ENCODE results near the gene ARHGEF10L.

ARHGEF10L gene

DNA sequence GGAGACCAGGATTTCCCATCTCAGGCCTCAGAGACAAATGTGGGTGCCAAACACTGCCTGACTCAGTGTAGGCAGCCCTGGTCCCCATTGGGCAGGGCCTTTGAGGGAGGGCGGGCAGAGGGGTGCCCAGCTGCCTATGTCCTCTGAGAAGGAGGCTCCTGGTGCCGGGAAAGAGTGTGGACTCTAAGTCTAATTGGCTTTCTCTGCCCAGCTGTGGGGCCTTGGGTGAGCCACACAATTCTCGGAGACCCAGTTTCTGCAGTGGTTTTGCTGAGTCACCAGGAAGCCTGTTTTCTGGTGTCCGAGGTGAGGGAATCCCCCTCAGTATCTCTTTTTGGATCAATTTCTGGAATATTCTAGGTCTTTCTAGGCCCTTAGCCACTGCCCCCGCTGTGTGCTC, 180.4 kb downstream of the ARHGEF10L start:
- no peak for FAIRE-seq

DNA sequence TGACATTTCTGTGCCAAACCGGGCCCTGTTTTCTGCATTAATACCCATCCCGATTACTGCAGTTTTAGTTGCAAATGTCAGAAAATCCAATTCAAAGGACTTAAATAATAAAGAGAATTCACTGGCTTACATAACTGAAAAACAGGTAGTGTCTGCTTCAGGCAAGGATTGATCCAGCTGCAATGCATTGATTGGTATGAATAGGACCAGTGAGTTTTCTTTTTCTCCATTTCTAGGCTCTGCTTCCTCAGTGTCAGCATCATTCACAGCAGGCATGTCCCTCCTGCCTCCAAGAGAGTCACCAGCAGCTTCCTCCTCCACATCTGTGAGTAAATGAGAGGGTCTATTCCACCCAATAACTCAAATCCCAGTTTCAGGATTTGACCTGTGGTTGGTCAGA, 181.9 kb downstream of the ARHGEF10L start:
- no peak for FAIRE-seq

DNA sequence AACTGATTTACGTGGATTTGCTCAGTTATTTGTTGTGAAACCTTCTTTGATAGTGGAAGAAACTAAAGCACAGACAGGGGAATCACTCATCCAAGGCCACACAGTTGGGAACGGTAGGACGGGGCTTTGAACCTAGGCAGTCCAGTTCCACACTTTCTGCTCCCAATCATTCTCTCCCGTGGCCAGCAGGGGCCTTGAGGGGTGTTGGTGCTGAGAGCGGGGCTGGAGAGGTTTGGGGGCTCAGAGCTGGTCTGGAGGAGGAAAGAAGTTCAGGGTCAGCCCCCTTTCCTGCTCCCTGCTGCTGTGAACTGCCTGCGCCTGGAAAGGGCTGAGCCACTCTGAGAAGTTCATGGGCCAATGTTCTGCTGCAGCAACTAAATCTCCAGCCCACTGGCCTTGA, 184.2 kb downstream of the ARHGEF10L start:
- no peak for FAIRE-seq

DNA sequence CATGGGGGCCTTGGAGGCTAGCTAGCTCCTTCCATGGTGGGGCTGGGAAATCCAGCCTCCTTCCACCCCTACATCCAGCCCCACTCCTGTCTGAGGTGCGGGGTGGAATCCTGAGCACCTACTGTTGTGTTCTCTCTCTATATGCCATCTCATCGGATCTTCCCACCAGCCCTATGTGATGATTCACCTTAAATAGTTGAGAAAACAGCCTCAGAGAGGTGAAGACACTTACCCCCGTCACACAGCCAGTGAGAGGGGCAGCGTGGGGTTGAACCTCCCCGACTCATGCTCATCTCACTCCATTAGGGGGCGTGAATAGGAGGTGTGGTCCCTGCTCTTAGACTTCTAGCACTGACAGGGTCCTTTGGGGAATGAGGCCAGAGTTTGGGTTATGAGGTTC, 184.7 kb downstream of the ARHGEF10L start:
- no peak for FAIRE-seq

DNA sequence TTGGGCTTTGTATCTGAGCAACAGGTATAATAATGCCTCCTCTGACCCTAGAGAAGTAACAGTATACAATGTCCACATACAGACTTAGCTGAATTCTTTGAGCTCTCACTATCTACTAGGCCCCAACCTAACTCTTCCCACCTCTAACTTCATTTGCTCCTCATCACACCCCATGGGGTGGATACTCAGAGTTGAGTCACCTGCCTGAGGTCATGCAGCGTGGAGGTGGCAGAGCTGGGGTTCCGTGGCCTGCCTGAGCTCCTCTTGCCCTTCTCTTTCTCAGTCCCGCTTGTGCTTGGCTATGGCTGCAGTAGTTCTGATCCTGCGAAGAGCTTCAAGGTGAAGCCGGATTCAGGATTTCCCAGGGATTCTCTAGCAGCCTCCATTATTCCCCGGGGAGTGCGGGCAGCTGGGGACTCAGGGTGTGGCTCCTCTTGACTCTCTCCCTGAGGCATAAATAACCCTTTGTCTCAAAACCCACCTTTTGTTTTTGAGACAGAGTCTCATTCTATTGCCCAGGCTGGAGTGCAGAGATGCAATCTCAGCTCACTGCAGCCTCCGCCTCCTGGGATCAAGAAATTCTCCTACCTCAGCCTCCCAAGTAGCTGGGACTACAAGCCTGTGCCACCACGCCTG, 185.7 kb downstream of the ARHGEF10L start:
- FAIRE-seq: no peak

DNA sequence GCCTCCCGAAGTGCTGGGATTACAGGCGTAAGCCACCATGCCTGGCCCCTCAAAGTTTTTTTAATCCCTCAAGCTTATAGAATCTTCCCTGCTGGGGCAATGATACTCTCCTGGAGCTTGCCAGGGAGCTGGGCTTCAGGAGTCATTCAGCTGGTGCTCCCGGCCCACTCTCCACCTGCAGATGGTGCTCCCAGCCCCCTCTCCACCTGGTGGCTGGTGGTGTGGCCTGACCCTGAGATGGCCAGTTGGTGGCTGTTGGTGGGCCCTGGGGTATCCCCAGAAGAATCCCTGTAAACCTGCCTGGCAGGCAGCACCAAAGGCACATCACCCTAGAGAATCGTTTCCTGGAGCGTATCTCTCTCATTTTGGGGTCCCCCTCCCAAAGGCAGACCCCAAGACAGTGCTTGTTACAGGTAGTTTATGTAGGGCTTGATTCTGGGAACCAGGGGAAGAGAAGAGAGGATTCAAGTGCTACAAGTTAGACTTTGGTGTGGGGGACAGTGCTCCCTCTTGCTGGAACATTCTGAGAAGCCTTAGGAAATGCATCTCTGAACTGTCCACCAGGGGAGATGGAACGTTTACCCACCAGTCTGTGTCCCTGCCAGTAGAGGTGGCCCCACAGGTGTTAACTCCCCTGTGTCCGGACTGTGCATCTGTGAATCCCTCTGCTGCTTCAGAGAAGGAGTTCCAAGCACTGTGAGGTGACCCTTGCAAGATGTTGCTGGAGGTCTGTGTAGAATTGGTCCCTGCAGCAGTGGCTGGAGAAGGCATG, 186.5 kb downstream of the ARHGEF10L start:
- no peak for FAIRE-seq

DNA sequence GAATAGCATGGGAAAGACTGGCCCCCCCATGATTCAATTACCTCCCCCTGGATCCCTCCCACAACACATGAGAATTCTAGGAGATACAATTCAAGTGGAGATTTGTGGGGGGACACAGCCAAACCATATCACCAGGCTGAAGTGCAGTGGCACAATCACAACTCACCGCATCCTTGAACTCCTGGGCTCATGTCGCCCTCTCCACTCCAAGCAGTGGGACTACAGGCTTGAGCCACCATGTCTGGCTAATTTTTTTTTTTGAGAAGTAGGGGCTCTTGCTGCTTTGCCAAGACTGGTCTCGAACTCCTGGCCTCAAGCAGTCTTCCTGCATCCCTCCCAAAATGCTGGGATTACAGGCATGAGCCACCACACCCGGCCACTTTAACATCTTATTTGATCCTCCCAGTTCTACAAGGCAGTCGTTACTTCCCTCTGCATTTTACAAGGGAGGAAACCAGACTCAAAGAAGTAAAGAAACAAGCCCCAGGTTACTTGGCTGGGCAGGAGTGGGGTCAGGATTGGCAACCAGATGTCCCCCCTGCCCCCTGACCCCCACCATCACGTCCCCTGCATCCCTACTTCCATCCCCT, 188.7 kb downstream of the ARHGEF10L start:
- FAIRE-seq: no peak

DNA sequence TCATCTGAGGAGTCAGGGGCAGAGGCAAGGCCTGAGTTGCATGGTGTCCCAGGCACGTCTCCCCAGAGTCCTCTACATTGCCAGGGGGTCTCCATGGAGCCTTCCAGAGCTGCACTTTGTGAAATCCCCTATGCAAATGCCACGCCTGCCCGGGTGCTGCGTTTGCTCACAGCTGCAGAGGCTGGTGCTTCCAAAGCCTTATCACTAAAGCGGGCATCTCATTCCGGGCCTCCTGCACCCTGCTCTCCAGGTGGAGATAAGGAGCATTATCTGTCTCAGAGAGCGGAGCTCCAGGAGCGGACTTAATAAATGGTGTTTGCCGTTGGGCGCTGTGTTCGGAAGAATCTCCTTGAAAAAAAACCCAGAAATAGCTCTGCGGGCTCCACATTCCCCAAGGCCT, 189.8 kb downstream of the ARHGEF10L start:
- no peak for FAIRE-seq

DNA sequence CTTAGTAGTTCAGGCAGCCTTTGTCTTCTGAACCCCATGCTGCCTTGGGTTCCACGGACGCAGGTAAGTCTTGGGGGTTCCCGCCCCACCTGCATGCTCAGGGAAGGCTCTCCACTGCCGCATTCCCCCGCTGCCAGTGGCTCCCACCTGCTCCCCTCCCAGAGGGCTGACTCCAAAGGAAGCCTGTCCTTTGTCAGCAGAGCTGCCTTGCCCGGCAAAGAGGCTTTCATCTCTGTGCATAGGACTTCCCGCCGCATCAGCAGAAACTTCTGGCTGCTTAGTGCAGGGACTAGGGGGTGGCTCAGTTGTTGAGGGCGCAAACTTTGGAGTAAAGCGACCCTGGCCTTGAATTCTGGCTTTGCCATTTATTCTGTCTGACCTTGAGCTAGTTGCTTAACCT, 190.4 kb downstream of the ARHGEF10L start:
- no peak for FAIRE-seq

DNA sequence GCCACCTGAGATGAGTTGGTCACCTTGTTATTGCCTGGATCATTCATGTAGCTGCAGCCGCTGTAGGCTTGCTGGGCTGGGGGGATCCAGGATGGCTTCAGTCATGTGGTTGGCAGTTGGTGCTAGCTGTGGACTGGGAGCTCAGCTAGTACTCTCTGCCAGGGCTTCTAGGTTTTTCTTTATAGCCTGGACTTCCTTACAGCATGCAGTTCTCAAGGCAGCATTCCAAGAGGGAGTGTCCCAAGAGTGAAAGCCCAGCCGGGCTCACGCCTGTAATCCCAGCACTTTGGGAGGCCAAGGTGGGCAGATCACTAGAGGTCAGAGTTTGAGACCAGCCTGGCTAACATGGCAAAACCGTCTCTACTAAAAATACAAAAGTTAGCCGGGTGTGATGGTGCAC, 192.0 kb downstream of the ARHGEF10L start:
- no peak for FAIRE-seq

DNA sequence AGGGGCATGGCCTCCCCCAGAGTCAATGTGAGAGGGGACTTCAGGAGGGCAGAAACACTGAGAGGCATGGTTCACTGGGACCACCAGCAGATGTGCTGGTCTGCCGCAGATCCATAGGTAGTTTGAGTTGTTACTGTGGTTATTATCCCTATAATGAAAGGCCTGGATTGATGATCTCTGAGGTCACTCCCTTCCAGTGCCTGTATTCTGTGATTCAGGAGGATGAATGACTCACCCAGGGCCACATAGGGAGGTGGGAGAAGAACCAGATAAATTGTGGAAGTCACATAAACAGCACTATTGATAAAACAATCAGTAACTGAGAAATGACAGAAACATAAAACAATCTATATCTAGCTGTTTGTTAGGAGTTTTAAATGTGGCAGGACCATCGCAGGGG, 193.0 kb downstream of the ARHGEF10L start:
- no peak for FAIRE-seq

DNA sequence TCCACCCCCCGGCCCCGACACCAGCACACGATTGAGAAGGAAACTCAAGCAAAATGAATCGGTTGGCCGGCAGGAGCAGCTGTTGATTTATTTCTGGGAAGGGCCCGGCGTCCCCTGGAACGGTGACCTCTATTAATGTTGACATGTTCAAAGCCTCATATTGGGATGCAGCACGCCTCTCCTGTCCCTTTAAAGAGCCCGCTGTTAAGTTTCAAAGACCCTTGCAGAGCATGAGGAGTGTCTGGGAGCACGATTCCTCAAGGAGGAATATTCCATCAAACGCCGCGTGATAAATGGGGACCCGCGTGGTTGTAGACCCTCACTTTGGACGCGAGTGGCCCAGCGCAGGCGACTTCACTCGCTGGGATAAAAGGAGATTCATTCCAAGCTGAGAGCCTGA, 194.2 kb downstream of the ARHGEF10L start:
- FAIRE-seq: no peak

DNA sequence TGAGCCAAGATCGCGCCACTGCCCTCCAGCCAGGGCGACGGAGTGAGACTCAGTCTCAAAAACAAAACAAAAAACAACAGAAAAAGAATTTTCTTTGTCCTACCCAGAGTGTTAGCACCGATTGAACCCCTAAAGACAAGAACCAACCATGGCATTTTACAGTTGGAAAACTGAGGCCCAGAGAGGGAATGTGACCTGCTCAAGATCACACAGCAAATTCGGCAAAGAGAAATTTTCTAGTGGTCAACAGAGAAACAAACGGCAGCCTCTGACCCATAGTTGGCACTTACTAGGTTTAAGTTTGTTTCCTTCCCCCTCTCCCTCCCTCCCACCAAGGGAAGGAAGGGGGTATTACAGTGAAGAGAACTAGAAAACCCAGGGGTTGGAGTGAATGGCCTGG, 195.1 kb downstream of the ARHGEF10L start:
- no peak for FAIRE-seq

DNA sequence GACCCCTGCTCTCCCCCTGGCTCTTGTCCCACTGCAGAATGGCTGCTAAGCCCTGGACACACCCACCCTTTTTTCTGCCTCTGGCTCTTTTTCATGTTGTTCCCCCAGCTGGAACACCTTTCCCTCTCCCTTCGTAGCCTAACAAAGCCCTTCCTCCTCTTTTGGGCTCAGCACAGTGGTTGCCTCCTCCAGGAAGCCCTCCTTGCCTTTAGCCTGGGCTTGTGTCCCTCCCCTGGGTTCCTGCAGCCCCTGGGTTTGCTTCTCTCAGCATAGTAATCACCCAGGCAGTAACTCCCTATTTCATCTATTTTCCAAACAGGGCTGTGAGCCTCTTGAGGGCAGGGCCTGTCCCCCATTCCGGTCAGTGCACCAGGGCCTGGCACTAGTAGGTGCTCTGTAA, 195.8 kb downstream of the ARHGEF10L start:
- FAIRE-seq: no peak

DNA sequence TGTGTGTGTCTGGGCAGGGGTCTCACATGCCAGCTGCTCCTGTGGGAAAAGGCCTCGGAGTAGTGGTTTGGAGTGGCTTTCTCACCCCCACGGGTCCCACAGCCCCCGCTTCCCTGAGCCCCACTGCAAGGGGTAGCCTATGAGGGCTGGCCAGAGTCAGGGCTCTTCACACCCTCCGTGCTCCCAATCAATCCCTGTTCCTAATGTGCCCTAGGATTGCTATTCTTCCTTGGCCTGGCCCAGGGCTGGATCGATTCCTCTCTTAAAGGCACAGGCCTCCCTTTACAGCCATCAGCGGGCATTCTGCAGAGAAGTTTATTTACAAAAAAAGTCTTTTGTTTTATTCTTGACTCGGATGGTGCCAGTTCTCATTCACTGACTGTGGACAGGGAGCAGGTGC, 196.3 kb downstream of the ARHGEF10L start:
- no peak for FAIRE-seq

DNA sequence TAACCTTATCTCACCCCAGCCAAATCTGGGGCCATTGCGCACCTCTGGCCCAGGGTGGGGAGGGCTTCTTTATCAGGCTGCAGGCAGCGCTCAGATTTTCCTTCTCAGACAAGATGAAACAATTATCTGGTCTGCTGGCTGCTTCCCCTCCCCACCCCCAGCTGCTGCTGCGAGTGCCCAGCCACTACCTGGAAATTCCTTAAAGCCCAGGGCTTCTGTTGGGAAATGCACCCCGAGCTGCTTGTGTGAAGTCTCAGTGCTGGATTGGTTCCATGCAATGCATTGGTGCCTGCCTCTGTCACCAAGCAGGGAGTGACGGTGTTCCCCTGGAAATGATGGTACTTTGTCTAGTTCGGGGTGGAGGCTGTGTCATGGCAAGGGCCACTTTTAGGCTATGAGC, 197.1 kb downstream of the ARHGEF10L start:
- no peak for FAIRE-seq

DNA sequence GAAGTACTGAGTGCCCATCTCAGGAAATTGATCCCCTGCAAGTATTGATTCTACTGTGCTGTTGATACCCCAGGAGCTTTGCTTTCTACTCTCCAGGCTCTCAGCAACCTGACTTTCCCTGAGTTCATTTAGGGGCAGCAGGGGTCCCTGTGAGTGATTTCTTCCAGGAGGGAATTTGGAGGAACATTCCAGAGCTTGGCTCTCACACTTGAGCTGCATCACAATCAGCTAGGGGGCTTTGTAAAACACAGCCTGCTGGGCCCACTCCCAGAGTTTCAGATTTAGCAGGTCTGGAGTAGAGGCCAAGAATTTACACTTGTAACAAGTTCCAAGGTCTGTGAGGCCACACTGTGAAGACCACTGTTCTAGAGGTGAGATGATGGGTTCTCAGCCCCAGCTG, 199.6 kb downstream of the ARHGEF10L start:
- no peak for FAIRE-seq

DNA sequence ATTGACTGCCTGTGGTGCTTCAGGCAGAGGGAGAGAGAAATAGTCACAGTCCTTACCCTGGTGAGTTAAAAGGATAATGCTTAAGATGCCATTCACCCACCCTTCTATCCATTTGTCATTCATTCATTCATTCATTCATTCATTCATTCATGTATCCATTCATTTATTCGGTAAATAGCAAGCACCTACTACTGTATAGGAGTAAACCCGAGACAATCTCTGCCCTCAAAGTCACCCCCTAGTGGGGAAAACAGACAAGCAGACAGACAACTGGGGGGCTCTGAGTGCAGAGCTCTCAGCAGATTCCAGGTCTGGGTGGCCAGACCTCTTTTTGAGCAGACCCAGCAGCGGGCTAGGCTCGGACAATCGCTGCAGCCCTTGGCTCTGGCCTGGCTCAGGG, 201.6 kb downstream of the ARHGEF10L start:
- no peak for FAIRE-seq

DNA sequence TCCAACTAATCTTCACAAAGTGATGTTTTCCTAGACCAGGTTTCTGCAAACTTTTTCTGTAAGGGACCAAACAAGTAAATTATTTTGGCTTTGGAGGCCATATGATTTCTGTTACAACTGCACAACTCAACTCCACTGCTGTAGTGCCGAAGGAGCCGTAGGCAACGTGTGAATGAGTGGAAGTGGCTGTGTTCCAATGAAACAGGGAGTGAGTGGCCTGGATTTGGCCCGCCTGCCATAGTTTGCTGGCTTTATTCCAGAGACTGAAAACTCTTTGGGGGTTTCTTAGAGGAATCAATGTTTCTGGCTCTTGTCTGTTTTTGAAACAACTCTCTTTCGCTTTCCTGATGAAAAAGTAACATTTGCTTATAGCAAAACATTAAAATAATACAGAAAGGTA, 203.1 kb downstream of the ARHGEF10L start:
- no peak for FAIRE-seq

DNA sequence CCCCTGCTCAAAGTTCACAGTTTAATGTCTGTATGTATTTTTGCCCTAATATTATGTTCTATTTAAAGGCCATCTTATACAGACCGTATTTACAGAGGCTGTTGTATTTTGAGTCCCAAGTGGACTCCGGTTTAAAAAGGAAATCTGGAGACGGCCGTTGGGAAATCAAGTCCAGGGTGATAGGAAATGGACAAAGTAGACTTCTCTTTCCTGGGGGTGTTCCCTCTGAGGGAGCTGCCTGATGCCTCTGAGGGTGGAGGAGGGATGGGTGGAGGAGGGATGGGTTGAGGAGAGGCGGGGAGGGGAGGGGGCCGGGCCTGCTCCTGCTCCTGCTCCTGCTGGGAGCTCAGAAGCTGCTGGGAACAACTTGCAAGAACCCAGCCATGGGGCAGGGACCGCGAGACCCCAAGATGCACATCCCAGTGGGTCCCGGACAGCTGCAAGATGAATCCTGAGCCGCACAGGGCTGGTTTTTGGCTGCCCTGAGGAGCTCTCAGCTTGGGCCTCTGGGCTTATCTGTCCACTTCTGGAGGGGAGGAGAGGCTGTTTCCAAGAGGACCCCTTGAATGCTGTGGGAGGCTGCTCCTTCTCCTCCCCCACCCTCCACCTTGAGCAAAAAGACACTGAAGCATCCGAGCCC, 203.6 kb downstream of the ARHGEF10L start:
- no peak for FAIRE-seq

DNA sequence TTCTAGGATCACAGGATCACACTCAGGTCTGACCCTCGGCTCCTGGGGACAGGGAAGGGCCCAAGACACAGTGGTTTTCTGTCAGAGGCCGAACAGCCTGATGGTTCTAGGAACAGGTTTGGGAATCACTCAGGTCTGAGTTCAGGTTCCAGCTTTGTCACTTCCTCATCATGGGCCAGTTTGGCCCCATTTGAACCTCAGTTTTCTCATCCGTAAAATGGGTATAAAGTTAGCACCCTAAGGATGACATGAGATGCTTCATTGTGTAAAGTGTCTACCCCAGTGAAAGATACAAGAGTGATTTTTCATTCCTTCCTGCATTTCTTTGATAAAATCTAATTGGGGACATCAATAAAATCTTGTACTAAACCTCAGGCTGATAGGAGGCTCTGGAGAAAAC, 204.4 kb downstream of the ARHGEF10L start:
- no peak for FAIRE-seq

DNA sequence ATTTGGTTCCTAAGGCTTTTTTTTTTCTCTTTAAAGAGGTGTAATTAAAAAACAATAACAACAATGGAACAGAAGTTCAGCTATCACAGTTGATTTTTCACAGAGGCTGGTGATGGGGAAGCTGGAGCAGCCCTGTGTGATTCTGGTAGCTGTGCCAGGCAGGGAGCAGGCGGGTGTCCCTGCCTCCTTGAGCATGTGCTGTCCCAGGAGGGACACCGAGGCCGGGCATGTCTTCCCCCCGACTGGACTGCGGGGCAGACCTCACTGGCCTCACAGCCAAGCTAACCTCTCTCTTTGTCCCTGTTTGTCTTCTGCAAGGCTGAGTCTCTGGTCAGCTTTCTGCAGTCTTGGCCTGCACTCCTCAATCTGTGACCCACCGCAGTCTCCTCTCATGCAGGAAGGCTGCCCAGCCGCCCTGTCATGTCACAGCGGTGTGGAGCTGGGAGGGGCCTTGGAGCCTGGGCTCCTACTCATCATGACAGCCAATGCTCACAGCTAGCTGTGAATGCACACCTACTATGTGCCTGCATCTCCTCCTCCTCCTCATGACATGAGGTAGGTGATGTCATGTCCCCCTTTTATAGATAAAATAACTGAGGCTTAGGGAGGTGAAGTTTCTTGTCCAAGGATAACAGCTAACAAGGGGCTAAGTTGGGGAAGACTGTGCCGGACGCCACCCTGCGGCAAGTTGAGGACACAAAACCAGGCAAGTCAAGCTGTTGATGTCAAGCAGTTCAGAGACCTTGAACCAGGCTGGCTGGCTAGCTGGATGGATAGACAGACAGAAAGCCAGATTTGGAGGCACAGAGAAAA, 205.4 kb downstream of the ARHGEF10L start:
- no peak for FAIRE-seq

DNA sequence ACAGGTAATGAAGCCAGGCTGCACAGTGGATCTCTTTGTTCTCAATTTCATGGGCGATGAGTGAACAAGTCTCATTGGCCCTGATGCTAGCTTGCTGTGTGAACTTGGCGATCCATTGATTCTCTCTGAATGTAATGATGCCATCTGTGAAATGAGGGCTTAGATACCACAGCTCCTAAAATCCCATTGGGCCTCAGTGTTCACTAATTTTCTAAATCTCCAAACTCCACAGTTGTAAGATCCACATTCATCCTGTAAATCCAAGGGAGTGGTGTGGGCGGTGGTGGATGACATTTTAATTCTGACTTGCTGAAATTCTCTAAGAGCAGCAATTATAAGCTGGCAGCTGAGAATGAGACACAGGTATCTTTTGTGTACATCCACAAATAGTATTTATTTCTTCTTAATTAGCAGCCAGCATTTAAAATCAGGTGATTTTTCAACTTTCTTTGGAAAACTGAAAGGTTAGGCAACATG, 206.0 kb downstream of the ARHGEF10L start:
- FAIRE-seq: no peak

Measured in islet of Langerhans (tissue), 1 donor.